DMS 273 treated with DMSO at 0.1 percent for 48 hours (cell line): ENCODE results near the gene P2RX3.
"Not testable (repeated sequence)": the region's sequence is repeated elsewhere in the genome, so short reads cannot be mapped to it uniquely, and the experiment has no call there.

Experiments used
- DNase-seq: peaks from one replicate; lab custom pipeline; 2025; lab: John Stamatoyannopoulos, UW

P2RX3 gene

DNA sequence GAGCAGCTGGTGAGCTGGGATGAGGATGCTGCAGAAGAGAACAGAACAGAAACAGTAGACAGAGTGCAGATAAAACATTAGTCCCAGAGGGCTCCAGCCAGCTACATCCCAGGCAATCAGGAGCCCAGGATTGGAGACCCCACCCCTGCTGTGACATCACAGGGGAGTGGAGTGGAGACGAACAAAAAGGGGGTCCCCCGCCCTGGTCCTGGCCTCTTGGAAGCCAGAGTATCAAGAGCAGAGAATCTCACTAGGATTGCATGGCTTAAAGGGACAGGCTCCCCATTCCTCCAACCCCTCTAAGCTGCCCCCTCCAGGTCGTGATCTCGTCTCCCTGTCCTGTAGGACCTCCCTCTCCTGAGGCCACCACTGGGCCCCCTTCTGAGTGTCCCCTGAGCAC lies at the start of gene P2RX3:
Gene P2RX3, plus strand, starts transcription at position 211 of the 400 bp plus-strand sequence. CDS start 199 bp downstream, outside the sequence.
- DNase-seq = no peak

DNA sequence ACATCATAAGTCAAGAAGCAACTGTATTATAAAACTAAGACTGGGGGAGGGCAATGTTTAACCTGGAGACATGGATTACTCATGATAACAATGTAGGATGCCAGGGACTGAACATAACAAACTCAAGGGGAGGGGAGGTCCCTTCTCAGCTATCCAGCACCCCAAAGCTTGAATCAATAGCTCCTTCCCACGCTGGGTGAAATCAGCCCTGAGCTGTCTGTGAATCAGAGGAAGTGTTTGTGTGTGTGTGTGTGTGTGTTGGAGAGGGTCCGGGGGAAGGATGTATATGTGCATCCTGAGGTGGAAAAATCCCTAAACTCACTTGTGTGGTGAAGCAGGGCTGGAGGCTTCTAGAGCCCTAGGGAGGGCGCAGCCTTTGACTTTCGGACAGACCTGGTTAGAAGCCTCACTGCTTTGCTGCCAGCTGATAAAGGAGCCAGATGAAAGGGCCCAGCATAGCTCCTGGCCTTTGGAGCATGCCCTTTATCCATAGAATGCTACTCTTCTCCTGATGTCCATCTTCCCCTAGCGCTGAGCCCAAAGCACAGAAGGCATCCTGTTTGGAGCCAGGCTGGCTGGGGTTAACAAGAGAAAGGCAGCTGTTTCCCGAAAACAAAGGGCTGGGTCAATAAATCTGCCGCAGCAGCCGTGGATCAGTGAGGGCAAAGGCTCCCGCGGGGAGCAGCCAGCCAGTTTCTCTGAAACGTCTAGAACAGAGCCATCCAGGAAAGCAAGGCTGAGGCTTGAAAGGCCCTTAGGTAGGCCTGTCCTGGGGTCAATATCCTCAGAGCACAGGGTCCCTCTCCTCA lies 49.2 kb upstream of the P2RX3 start:
- no peak for DNase-seq

DNA sequence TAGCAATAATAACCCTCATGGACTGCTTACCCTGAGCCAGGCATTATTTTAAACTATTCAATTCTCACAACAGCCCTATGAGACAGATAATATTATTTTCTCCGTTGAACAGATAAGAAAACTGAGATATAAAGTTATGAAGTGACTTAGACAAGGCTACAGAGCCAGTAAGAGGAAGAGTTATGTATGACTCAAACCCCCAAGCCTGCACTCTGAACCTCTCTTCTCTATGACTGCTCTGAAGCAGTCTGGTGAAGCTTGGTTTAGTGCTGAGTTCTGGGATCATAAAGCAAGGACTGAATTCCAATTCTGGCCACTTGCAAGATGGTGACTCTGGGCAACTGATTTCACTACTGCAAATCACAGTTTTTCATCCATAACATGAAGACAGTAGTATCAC lies 47.9 kb upstream of the P2RX3 start:
- DNase-seq = no peak

DNA sequence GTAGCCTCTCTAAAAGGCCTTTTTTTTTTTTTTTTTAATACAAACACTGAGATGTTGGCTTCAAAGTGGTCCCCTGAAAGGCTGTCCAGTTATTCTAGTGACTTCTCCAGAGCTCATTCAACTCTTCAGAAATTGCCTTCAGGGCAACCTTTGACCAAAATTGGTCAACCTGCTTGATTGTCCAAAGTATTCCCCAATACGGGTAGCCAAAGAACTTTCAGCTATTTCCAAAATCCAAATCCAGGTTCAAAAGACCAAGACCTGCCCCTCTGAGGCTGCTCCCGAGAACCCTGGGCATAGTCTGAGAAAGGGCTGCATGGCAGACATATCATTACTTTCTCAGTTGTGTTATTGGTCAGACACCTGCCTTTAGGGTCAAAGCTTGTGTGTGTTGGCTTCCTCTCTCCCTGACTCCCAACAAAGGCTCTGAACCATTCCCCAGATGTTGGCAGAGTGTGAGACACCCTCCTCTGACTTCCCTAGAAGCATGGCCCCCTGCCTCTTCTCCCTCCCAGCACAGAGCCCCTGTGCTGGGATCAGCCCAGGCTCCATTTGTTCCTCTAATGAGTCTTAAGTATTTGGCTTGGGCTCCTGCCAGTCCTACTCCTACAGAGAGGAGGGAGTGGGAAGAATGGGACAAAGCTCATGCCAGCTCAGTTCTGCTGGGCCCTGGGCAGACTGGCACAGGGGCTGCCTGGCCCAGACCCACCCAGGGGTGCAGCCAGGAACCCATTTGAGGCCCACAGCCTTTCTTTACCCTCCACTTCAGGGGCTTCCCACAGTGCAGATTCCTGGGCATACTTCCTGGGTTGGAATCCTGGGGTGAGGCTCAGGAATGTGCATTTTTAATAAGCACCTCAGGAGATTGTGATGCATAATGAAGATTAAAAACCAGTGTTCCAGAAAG lies 43.7 kb upstream of the P2RX3 start:
- DNase-seq = no peak

DNA sequence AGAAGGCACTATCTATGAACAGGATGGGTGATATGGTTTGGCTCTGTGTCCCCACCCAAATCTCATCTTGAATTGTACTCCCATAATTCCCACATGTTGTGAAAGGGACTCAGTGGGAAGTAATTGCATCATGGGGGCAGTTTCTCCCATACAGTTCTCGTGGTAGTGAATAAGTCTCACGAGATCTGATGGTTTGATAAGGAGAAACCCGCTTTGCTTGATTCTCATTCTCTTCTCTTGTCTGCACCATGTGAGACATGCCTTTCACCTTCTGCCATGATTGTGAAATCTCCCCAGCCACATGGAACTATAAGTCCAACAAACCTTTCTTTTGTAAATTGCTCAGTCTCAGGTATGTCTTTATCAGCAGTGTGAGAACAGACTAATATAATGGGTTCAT lies 41.9 kb upstream of the P2RX3 start:
- not testable (repeated sequence) for DNase-seq

DNA sequence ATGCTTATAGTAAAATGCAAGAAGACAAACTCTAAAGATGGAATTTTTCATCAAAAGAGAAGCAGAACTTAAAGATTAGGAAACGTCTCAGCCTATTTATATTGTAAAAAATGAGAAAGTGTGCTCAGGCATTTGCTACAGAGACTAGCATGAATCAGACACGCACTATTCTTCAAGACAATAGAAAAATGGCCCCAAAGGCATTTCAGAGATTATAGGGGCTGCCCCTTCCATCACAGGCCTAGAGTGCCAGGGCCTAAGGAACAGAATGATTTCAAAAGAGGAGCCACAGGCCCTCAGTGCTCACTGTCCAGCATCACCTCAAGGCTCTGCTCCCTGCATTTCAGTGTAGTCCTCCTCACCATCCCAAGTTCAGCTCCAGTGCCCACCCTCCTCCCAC lies 40.9 kb upstream of the P2RX3 start:
- DNase-seq = no peak

DNA sequence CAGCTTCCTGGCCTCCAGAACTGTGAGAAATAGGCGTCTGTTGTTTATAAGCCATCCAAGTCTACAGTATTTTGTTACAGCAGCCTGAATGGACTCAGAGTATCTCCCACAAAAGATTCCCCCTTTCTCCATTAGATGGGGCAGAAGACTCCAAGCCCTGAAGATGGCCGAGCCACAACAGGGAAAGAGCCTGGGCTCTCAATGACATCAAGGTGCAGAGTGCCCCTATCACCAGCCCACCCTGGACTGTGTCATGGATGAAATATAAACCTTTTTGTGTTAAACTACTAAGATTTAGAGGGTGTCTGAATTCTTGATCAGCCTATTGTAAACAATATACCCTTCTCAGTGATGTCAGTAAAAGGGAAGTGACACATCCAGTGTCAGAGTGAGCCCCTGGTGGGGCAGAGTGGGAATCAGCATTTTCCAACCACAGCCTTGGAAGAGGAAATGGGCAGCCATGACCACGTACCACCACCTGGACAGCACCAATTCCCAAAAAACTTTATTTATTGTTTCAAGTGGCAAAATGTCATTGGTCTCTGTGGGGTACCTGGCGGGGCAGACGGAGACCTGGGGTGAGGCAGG lies 38.9 kb upstream of the P2RX3 start:
- no peak for DNase-seq

DNA sequence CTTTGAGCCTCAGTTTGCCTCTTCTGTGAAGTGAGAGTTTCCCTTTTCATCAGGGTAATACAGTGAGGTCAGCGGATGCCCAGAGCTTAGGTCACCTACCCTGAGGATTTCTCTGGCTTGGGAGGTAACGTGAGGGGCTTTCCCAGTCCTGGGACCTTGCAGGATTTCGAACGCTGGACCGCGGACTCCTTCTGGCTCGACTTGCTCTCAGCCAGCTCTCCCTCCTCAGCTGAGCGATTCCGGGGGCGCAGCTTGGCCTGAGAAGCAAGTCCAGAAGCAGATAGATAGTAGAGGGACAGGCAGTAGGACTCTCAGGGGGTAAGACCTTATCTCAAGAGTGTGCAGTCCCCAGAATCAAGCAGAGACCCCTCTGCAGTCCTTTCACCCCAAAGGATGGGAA lies 37.4 kb upstream of the P2RX3 start:
- DNase-seq = no peak

DNA sequence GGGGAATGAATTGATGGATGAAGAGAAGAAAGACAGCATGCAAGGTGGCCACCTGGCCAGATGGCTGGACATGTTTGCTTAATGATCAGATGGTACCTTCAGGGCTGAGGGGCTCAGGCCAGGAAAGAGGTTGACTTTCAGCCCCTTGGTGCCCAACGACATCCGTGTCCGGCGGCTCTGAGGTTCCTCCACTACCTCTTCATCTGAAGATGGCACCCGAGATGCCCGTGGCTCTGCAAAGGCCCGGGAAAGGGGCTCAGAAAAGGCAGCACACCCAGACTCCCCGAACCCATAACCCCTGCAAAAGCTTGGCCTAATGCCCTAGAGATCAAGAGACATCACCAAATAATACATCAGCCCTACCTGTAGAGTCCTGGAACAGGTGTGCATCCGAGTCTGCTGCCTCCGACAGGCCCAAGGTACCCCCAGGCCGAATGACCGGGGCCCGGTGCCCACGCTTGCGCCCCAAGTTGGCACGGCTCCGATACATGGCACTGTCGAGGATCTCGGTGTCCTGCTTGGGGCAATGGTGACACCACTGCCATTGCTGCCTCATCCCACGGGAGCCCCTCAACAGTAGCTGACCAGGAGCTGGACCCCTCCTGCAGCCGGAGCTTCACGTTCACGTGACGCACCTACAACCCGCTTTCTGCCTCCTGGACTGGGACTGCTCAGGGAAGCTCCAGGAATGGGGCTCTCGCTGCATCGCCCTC lies 36.3 kb upstream of the P2RX3 start:
- DNase-seq = no peak

DNA sequence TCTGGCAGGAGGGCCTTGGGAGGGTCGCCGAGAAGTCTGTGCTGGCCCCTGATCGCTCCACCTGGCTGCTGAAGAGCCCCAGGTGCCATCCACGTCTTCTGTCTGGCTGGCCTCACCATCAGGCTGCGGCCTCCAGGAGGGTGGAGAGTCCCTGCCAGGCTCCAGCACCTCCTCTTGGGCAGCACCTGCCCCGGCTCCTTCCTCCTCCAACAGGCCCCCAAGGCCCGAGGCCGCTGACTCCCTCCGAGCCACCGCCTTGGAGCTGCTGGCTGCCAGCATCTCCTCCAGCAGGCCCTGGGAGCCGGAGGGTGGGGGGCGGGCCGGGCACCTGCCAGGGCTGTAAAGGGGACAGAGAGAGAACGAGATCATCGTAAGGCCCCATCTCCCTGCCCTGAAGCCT lies 35.7 kb upstream of the P2RX3 start:
- no peak for DNase-seq

DNA sequence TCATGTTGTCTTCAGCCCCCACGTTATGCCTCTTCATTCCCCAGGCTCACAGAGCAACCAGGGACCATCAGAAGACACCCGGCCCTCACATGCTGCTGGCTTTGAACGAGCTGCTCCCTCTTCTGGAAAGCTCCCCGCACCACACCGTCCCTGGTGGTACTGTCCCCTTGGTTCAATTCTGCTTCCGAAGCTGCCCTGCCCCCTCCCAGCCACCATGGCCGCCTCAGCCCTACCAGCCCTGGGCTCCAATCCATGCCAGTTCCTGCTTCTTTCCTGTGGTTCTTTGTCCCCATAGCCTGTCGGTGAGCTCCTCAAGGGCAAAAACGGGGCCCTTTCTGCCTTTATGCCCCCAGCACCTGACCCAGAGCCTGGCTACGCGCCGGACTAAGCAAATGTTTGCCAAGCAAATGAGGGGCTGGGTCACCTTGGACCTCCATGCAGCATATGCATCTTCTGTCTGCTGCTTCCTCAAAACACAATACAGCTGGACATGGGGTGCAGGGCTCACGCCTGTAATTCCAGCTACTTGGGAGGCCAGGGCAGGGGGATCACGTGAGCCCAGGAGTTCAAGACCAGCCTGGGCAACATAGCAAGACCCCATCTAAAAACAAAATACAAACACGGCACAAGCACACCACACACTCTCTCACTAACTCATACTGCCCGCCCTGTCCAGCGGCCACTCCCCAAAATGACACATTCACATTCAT lies 34.7 kb upstream of the P2RX3 start:
- no peak for DNase-seq

DNA sequence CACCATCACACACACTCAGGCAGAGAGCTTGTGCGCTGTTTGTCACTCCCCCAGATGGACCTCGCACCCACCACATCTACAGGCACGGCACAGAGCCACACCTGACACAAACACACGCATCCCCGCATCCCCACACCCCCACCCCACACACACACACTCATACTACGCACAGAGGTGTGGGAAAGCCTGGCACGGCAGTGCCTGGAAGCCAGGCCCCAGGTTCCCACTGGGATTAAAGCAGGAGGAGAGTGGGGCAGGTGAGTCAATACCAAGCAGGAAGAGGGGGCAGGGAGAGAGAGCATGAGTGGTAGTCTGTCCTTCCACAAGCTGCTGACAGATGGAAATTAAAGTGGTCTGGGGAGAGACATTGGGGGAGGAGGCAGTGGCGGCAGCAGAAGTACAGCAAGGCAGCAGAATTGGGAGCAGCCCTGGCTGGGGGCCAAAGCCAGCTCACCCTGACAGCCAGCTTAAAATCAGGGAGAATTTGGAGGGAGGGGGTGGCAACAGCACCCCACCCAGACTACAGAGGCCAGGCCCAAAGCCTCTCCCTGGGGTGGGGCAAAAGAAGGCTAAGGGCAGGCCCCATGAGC lies 34.1 kb upstream of the P2RX3 start:
- DNase-seq = peak; percentile 11

DNA sequence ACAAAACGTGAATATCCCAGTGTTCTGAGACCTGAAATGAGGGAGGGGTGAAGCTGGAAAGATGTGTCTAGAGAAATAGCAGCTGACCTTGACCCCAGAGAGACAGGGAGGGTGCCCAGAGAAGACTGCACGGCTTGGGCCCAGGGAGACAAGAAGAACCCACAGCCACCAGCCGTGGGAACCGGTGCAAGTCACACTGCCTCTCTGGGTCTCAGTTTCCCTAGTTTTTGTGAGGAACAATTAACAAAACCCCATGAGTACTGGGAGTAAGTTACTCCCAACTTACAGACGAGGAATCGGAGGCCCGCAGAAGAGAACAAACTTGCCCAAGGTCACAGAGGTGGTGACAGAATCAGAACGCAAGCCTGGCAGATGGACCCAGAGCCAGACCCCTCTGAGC lies 32.6 kb upstream of the P2RX3 start:
- no peak for DNase-seq

DNA sequence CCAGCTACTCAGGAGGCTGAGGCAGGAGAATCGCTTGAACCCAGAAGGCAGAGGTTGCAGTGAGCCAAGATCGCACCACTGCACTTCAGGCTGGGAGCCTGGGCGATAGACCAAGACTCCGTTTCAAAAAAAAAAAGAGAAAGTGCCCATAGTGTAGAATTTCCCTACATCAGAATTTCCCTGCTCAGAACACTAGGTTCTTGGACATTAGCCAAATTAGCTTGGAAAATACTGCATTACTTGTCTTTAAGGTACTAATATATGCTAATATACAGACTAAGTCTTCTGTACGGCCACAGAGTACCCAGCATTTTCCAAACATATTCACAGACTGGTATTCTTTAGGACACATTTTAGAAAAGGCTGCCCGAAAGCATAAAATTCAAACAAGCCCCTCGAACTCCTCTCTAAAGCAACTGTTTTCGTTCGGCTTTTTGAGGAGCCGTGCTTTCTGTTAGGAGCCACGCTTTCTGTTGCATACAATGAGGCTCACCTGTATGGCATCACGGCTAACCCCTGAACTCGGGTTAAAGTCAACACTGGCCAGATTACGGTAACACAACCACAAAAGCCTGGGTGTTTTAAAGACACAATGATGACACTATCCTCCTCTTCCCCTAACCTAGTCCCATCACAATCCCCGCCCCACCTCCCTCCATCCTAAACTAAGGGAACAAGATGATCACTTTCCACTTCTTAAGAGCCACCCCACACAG lies 31.8 kb upstream of the P2RX3 start:
- no peak for DNase-seq

DNA sequence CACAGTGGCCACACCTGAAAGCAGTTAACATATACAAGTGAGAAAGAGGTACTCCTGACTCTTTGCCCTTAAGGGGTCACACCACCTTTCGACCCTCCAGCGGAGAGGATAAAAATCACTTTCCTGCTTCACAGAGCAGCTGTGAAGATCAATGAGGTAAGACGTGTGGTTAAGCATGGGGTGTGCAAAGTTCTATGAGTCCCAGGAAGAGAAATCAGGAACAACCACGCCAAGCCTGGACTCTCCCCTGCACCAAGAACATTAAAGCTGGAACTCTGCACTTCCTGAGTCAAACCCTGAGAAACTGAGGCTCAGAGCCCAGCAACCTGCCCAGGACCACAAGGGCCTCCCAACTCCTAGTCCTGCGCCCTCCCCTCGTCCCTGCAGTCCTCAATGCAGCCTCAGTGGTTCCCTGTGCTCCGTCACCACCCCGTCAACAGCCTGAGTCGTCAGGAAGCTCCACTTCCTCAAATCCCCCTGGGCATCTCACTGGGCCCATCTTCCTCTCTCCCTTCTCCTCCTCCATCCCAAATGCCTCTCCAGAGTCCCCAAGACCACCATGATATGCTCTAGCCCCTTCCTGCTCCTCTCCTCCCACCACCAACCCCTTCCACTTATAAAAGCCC lies 31.1 kb upstream of the P2RX3 start:
- DNase-seq = no peak

DNA sequence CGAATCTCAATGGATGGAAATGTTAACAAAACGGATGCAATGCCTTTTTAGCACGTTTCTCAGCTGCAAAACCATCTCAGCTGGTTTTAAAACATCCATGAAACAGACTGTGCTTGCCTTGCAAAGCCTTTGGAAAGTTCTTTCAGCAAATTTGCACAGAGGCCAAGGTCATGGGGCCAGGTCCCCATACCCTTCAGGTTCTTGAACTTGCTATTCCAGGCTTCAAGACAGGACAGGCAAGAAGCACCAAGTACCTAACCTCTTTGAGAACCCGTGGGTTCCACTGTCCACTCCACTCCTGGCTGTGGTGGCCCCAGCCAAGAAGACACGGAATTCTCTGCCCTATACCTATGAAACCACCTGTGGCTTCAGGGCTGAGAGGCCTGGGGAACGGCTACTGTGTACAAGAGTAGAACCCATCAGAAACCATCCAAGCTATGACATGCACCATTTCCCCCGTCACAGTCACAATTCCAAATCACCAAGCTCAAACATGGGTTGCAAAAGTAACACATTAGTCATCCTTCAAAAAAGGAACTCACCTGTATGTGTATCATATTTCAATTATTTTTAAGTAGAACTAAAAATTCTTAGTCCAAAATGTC lies 30.4 kb upstream of the P2RX3 start:
- DNase-seq = no peak

DNA sequence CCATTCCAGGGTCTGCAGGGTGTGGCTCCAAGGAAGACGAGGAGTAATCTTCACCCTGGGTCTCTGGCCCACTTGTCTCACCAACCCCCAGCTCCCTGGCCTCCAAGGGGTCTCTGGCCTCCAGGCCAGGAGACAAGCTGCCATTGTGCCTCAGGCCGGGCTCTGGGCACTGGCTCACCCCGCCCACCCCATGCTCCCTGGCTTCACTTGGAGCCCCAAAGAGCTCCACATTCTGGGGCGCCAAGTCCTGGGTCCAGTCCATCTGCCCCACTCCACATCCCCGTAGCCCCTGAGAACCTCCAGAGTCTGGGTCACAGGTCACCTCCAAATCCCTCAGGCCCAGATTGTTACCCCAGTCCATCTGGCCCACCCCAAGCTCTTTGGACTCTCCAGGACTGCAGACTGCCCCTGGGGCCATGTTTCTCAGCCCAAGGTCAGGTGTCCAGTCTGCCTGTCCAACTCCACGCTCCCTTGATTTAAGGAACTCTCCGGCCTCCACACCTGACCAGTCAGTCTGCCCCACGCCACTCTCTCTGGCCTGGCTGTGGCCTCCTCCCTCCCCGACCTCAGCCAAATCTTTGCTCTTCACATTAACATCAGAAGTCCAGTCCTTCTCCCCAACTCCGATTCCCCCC lies 29.6 kb upstream of the P2RX3 start:
- no peak for DNase-seq

DNA sequence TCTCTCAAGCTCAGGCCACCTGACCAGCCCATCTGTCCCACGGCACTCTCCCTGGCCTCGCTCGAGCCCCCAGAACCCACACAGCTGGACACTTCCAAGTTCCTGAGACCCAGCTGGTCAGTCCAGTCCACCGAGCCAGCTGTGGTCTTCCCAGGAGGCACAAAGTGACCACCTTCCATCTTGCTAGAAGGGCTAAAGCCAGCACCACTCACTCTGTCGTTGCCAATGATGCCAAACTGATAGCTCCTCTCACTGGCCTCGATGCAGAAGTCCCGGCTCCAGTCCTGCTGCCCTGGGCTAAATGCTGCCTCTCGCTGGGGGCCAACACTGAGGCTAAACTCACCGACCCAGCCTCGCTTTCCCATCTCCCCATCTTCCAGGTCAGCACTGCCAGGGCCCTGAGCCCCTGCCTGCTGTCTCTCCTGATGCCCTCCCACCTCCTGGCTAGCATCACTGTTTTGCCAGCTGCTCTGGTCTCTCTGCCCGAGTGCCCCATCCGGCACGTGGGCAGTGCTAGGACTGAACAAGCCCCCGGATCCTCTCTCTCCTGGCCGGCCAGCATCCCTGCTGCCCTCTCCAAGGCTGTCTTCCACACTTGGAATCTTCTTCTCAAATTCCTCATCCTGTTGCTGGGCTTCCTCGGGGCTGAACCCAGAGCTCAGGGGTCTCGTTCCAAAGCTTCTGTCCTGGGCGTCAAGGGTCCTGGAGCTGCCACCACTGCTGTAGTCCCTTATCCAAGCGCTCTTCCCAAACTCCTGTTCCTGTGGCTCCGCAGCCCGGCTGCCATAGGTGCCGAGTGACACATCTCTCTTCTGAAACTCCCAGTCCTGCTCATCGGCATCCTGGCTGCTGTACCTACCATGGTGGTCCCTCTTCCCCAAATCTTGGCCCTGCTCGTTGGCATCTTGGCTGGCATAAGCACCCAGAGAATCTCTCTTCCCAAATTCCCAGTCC lies 28.8 kb upstream of the P2RX3 start:
- no peak for DNase-seq
